ENCODE data around the gene TBC1D3. TPM values are rescaled to one million over a fixed set of nuclear protein-coding genes. Genes with fewer than 3 reads are reported as not detected.

Gene TBC1D3
- total RNA-seq: not detected in 2 replicates

DNA sequence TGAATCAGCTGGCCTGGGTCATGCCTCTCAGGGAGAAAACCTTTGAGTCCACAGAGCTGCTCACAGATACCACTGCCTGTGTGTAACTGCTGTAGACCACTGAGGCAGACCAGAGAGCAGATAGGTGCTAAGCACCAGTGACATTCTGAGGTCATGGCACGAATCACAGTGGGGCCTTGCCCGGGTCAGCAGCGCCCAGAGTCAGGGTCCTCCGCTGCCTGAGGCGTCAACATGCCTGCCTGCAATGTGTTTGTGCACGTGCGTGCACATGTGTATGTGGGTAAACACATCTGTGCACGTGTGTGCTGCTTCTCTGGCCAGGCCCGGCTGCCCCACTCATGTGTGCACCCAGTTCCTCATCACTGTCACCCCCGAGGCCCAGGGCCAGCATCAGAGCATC lies at the start of gene TBC1D3:
Gene TBC1D3 (minus strand): TSS at position 101 of the 400 bp plus-strand sequence. CDS start 1,526 bp downstream, outside the sequence.

Other genes with a start within 250 kb of the TBC1D3 start
- 2.7 and 8.2 TPM in 2 replicates for gene TBC1D3L, start 203.5 kb downstream of the TBC1D3 start, total RNA-seq
- gene TBC1D3D, start 188.6 kb downstream of the TBC1D3 start, total RNA-seq: 0.33 TPM in 1 of 2 replicates, not detected in the other
- gene TBC1D3C, start 123.9 kb downstream of the TBC1D3 start, total RNA-seq: 0.39 TPM in 1 of 2 replicates, not detected in the other
- 0.65 TPM in 1 of 2 replicates, not detected in the other for gene TBC1D3E, start 64.6 kb downstream of the TBC1D3 start, total RNA-seq
- gene MRPL45, start 104.6 kb upstream of the TBC1D3 start, total RNA-seq: 20.5 and 23.1 TPM in 2 replicates
- 0.07 and 0.10 TPM in 2 replicates for gene GPR179, start 151.4 kb upstream of the TBC1D3 start, total RNA-seq
- 16.6 and 17.7 TPM in 2 replicates for gene SOCS7, start 159.3 kb upstream of the TBC1D3 start, total RNA-seq
- 40.1 and 95.5 TPM in 2 replicates for gene ARHGAP23, start 235.9 kb upstream of the TBC1D3 start, total RNA-seq

Measured in smooth muscle cell of the pulmonary artery (primary cell).